NB4 (cell line): ENCODE data around the gene SOX9.

Experiments
- CTCF ChIP-seq: IDR thresholded peaks from one replicate; pipeline ENCODE4 v1.5.1; 2012; ENCODE audit warnings: low read depth, low read length
- MAX ChIP-seq: IDR thresholded peaks from 2 replicates; pipeline ENCODE4 v1.6.1; 2011; ENCODE audit warnings: low read depth, low read length
- POLR2A ChIP-seq: IDR thresholded peaks from 2 replicates; pipeline ENCODE4 v1.6.1; 2011; ENCODE audit warnings: mild to moderate bottlenecking; ENCODE audit not compliant: insufficient read length; ENCODE audit errors: extremely low read depth

- TF ChIP-seq POLR2A: no peak
- TF ChIP-seq CTCF: no peak
- no peak for TF ChIP-seq MAX
Observed at GRCh38 chr17:72101526-72101925, 19.3 kb upstream of the SOX9 start.
